Measurements from ENCODE around the gene C2orf81. TPM values are rescaled to one million over a fixed set of nuclear protein-coding genes. Genes with fewer than 3 reads are reported as not detected.
A peak's percentile ranks its signal among the peaks of the same experiment; 100 is the strongest.

C2orf81 gene
- total RNA-seq, 1 donor from 2014 or later: 7.9 TPM

- Mint-ChIP-seq H3K9me3 (no peaks in the 10 kb centered on the region), H3K4me3 (peak overlapping the region; percentile 94), H3K27me3 (ENCODE audit: low read depth) (peaks cover 9% of the 10 kb centered on the region), H3K4me1 (peaks cover 46% of the 10 kb centered on the region), H3K27ac (ENCODE audit: unreplicated experiment) (no peak overlapping the region), H3K36me3 (ENCODE audit: low read depth) (peaks cover 3% of the 10 kb centered on the region)
- DNase-seq (ENCODE audit: low read depth, low spot score): no peak
- TF ChIP-seq, protein P1, sequence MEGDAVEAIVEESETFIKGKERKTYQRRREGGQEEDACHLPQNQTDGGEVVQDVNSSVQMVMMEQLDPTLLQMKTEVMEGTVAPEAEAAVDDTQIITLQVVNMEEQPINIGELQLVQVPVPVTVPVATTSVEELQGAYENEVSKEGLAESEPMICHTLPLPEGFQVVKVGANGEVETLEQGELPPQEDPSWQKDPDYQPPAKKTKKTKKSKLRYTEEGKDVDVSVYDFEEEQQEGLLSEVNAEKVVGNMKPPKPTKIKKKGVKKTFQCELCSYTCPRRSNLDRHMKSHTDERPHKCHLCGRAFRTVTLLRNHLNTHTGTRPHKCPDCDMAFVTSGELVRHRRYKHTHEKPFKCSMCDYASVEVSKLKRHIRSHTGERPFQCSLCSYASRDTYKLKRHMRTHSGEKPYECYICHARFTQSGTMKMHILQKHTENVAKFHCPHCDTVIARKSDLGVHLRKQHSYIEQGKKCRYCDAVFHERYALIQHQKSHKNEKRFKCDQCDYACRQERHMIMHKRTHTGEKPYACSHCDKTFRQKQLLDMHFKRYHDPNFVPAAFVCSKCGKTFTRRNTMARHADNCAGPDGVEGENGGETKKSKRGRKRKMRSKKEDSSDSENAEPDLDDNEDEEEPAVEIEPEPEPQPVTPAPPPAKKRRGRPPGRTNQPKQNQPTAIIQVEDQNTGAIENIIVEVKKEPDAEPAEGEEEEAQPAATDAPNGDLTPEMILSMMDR (conservative IDR thresholded peaks at IDR 0.05): no peak
Observed at GRCh38 chr2:74457129-74457548, 35.7 kb upstream of the C2orf81 start.

GRCh38 chr2:74454654-74455511, 33.5 kb upstream of the C2orf81 start, which contains the start of gene INO80B:
INO80B (plus strand) TSS chr2:74455087; CDS start chr2:74455117, 30 bp downstream.
- TF ChIP-seq, protein P1 (conservative IDR thresholded peaks at IDR 0.05): peak; percentile 11

GRCh38 chr2:74450570-74451190, 29.3 kb upstream of the C2orf81 start:
- TF ChIP-seq, protein P1 (conservative IDR thresholded peaks at IDR 0.05): no peak
- H3K4me1 Mint-ChIP-seq: peaks cover 15% of the 10 kb centered on the region
- no peak for DNase-seq (ENCODE audit: low read depth, low spot score)

More at GRCh38 chr2:74454654-74455511, 33.5 kb upstream of the C2orf81 start, which contains the start of gene INO80B:
- DNase-seq (ENCODE audit: low read depth, low spot score): peak; percentile 97
- Mint-ChIP-seq H3K9me3 (no peaks in the 10 kb centered on the region), H3K4me3 (peak within 1 kb of the TSS; percentile 94), H3K4me1 (peaks cover 44% of the 10 kb centered on the region), H3K36me3 (ENCODE audit: low read depth) (no peaks in the 10 kb centered on the region), H3K27me3 (ENCODE audit: low read depth) (peaks cover 11% of the 10 kb centered on the region), H3K27ac (ENCODE audit: unreplicated experiment) (peak within 1 kb of the TSS; percentile 90)

GRCh38 chr2:74448771-74449170, 27.4 kb upstream of the C2orf81 start:
- H3K4me3 Mint-ChIP-seq: no peak overlapping the region
- H3K36me3 Mint-ChIP-seq (ENCODE audit: low read depth): no peaks in the 10 kb centered on the region
- H3K27me3 Mint-ChIP-seq (ENCODE audit: low read depth): peaks cover 26% of the 10 kb centered on the region
- TF ChIP-seq, protein P1 (conservative IDR thresholded peaks at IDR 0.05): no peak
- no peaks in the 10 kb centered on the region for H3K9me3 Mint-ChIP-seq
- H3K4me1 Mint-ChIP-seq: no peaks in the 10 kb centered on the region
- no peak overlapping the region for H3K27ac Mint-ChIP-seq (ENCODE audit: unreplicated experiment)
- no peak for DNase-seq (ENCODE audit: low read depth, low spot score)

More at GRCh38 chr2:74450570-74451190, 29.3 kb upstream of the C2orf81 start:
- Mint-ChIP-seq H3K9me3 (no peaks in the 10 kb centered on the region), H3K4me3 (peak overlapping the region; percentile 24), H3K27ac (ENCODE audit: unreplicated experiment) (no peak overlapping the region), H3K36me3 (ENCODE audit: low read depth) (no peaks in the 10 kb centered on the region), H3K27me3 (ENCODE audit: low read depth) (peaks cover 12% of the 10 kb centered on the region)

DNA sequence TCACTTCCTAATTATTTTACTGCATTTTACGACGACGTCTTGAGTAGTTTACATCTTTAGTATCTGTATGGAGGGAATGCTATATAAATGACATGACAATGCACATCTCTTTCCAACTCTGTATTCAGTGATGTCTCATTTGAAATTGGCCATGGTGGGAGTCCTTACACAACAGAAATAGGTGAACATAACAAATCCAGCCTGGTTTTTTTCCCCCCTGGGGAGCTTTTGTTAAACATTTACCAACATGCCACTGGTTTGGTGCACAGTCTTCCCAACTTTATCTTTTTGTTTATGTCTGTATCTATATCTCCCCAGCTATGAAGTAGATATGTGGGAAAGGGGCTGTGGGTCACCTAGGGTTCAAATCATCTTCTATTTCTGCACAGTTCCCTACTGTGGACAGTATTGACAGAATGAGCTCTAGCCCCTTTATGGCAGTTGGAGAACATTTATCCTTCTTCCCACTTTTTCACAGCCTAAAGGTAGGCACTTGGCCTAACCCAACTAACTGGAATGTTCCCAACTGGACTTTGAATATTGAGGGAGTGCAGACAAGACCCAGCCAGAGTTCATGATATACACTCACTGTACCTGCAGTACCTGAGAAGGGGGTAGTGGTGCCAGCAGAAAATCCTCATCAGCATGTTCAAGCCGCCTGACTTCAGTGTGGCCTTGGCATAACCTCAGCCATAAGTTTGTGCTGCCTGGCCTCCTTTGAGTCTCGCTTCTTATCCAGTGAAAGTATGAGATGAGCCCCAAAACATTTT, 26.0 kb upstream of the C2orf81 start:
- no peak overlapping the region for H3K27ac Mint-ChIP-seq (ENCODE audit: unreplicated experiment)
- TF ChIP-seq, protein P1 (conservative IDR thresholded peaks at IDR 0.05): no peak
- no peak for DNase-seq (ENCODE audit: low read depth, low spot score)
- H3K4me1 Mint-ChIP-seq: peaks cover under 1% of the 10 kb centered on the region
- no peaks in the 10 kb centered on the region for H3K9me3 Mint-ChIP-seq
- H3K36me3 Mint-ChIP-seq (ENCODE audit: low read depth): no peaks in the 10 kb centered on the region
- no peak overlapping the region for H3K4me3 Mint-ChIP-seq
- H3K27me3 Mint-ChIP-seq (ENCODE audit: low read depth): peaks cover 35% of the 10 kb centered on the region
